Measurements from ENCODE around the gene RAD51B.
"Not testable (repeated sequence)": the region's sequence is repeated elsewhere in the genome, so short reads cannot be mapped to it uniquely, and the experiment has no call there.

The RAD51B gene

GRCh38 chr14:68016255-68016914, 196.8 kb downstream of the RAD51B start:
- in situ Hi-C loops (cut with HindIII; ENCODE audit: low pct_unique_long_range_greater_than_20kb, low sequenced_read_pairs), result no loop called here
- no peak for TF ChIP-seq JUND (IDR thresholded peaks at IDR 0.05; ENCODE audit: low read depth)
- DNase-seq (ENCODE audit: low read depth in 1 of 2, low spot score in 1 of 2), result no peak

DNA sequence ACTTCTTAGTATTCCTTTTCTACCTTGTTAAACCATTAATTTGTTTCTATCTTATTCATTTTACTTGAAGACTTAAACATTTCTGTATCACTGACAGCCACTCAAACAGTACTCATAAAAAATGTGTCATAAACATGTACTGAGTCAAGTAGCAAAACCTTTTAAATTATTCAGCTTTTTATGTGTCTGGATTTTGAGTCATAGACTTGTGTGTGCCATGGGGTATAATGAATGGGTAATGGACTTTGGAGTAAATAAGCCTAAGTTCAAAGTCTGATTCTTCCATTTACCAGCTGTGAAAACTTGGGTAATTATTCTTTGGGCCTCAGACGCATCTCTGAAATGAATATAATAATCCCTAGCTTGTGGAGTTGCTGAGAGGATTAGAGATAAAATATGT, 199.0 kb downstream of the RAD51B start:
- in situ Hi-C loops (cut with HindIII; ENCODE audit: low pct_unique_long_range_greater_than_20kb, low sequenced_read_pairs), result no loop called here

DNA sequence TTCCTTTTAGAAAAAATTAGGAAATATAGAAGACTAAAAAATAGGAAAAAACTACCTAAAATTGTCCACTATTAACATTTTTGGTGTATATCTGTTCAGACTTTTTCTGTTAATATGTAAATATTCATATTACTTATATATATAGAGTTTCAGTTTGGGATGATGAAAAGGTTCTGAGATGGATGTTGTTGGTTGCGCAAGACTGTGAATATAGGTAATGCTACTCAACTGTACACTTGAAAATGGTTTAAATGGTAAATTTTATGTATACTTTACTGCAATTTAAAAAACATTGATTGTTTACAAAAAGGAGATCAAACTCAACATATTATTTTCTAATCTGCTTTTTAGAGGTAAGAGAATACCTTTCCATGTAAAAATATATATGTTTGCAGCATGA, 200.9 kb downstream of the RAD51B start:
- no peak for TF ChIP-seq JUND (IDR thresholded peaks at IDR 0.05; ENCODE audit: low read depth)
- no peak for DNase-seq (ENCODE audit: low read depth in 1 of 2, low spot score in 1 of 2)
- in situ Hi-C loops (cut with HindIII; ENCODE audit: low pct_unique_long_range_greater_than_20kb, low sequenced_read_pairs), result no loop called here

More for the DNA sequence above, 199.0 kb downstream of the RAD51B start:
- no peak for DNase-seq (ENCODE audit: low read depth in 1 of 2, low spot score in 1 of 2)
- no peak for TF ChIP-seq JUND (IDR thresholded peaks at IDR 0.05; ENCODE audit: low read depth)

GRCh38 chr14:68020999-68021663, 201.6 kb downstream of the RAD51B start:
- in situ Hi-C loops (cut with HindIII; ENCODE audit: low pct_unique_long_range_greater_than_20kb, low sequenced_read_pairs), result no loop called here
- no peak for DNase-seq (ENCODE audit: low read depth in 1 of 2, low spot score in 1 of 2)

GRCh38 chr14:68027276-68027675, 207.7 kb downstream of the RAD51B start:
- in situ Hi-C loops (cut with HindIII; ENCODE audit: low pct_unique_long_range_greater_than_20kb, low sequenced_read_pairs), result no loop called here
- DNase-seq (ENCODE audit: low read depth in 1 of 2, low spot score in 1 of 2), result no peak
- TF ChIP-seq JUND (IDR thresholded peaks at IDR 0.05; ENCODE audit: low read depth), result no peak

More at GRCh38 chr14:68020999-68021663, 201.6 kb downstream of the RAD51B start:
- TF ChIP-seq JUND (IDR thresholded peaks at IDR 0.05; ENCODE audit: low read depth), result no peak

DNA sequence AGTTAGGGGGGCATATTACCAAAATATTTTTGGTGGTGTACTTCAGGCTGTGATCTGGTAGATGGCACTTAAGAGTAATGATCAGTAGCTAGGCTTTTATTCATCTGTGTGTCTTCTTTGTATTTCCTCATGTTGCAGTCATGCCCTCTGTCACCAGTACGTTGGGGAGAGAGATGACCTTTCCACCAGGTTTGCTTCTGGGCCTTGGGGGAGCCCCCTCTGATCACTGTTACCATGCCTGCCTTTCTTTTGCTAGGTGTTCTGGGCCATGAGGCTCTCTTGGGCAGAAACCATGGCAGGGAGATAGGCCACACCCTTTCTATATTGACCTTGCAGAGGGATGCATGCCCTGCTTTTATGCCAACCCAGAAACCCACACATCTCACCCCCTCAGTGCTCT, 208.5 kb downstream of the RAD51B start:
- in situ Hi-C loops (cut with HindIII; ENCODE audit: low pct_unique_long_range_greater_than_20kb, low sequenced_read_pairs), result no loop called here
- no peak for DNase-seq (ENCODE audit: low read depth in 1 of 2, low spot score in 1 of 2)
- no peak for TF ChIP-seq JUND (IDR thresholded peaks at IDR 0.05; ENCODE audit: low read depth)

GRCh38 chr14:68031011-68031410, 211.4 kb downstream of the RAD51B start:
- in situ Hi-C loops (cut with HindIII; ENCODE audit: low pct_unique_long_range_greater_than_20kb, low sequenced_read_pairs), result not testable (repeated sequence)

GRCh38 chr14:68032154-68032553, 212.6 kb downstream of the RAD51B start:
- no peak for TF ChIP-seq JUND (IDR thresholded peaks at IDR 0.05; ENCODE audit: low read depth)
- in situ Hi-C loops (cut with HindIII; ENCODE audit: low pct_unique_long_range_greater_than_20kb, low sequenced_read_pairs), result no loop called here
- no peak for DNase-seq (ENCODE audit: low read depth in 1 of 2, low spot score in 1 of 2)

More at GRCh38 chr14:68031011-68031410, 211.4 kb downstream of the RAD51B start:
- DNase-seq (ENCODE audit: low read depth in 1 of 2, low spot score in 1 of 2), result not testable (repeated sequence)

DNA sequence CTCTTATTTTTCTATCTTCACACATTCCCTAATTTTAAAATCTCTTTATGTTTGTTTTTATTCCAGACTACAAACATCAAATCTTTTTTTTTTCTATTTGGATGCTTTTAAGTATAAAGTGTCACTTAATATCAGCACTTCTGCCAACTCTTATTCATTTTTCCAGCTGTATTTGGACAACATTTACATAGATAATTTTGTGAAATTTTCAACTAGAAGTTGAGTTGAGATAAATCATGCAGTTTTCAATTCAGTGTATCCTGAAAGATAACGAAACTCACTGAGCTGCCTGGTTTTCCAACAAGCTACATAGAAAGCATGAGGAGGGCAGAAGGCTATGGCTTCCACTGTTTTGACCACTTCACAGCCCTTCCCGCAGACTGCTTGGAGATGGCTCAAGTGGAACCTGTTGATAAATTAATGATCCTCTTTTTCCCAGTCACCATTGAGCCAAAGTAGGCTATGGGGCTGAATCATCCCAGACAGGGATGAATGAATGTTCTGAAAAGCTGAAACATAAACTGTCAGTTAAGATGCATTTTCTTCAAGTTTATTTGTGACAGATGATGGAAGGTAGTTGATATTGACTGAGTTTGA, 213.9 kb downstream of the RAD51B start:
- in situ Hi-C loops (cut with HindIII; ENCODE audit: low pct_unique_long_range_greater_than_20kb, low sequenced_read_pairs), result no loop called here
- no peak for TF ChIP-seq JUND (IDR thresholded peaks at IDR 0.05; ENCODE audit: low read depth)
- DNase-seq (ENCODE audit: low read depth in 1 of 2, low spot score in 1 of 2), result no peak

- DNase-seq (ENCODE audit: low read depth in 1 of 2, low spot score in 1 of 2), result no peak
- in situ Hi-C loops (cut with HindIII; ENCODE audit: low pct_unique_long_range_greater_than_20kb, low sequenced_read_pairs), result no loop called here
- TF ChIP-seq JUND (IDR thresholded peaks at IDR 0.05; ENCODE audit: low read depth), result no peak
Observed at GRCh38 chr14:68034896-68035295, 215.3 kb downstream of the RAD51B start.

DNA sequence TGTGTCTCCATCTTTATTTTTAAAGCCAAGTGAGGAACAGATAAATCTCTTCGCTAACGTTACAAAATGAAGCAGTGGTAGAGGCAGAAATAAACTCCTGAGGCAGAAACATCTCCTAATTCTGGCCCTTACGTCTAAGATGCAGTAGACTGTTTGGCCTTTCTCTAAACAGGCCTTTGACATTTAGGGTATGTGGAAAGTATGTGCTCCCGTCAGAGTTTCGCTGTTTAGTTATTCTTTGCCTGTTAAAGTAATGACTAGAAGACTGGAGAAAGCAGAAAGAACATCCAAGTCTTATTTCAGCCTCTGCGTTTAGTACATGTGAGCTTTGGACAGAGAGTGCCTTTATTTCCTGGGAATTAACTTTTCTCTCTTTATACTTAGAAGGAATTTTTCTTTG, 216.6 kb downstream of the RAD51B start:
- no peak for DNase-seq (ENCODE audit: low read depth in 1 of 2, low spot score in 1 of 2)
- no peak for TF ChIP-seq JUND (IDR thresholded peaks at IDR 0.05; ENCODE audit: low read depth)
- in situ Hi-C loops (cut with HindIII; ENCODE audit: low pct_unique_long_range_greater_than_20kb, low sequenced_read_pairs), result no loop called here

GRCh38 chr14:68039593-68039992, 220.0 kb downstream of the RAD51B start:
- in situ Hi-C loops (cut with HindIII; ENCODE audit: low pct_unique_long_range_greater_than_20kb, low sequenced_read_pairs), result no loop called here
- TF ChIP-seq JUND (IDR thresholded peaks at IDR 0.05; ENCODE audit: low read depth), result no peak
- DNase-seq (ENCODE audit: low read depth in 1 of 2, low spot score in 1 of 2), result no peak

- in situ Hi-C loops (cut with HindIII; ENCODE audit: low pct_unique_long_range_greater_than_20kb, low sequenced_read_pairs), result no loop called here
- no peak for DNase-seq (ENCODE audit: low read depth in 1 of 2, low spot score in 1 of 2)
- TF ChIP-seq JUND (IDR thresholded peaks at IDR 0.05; ENCODE audit: low read depth), result no peak
Observed at GRCh38 chr14:68040633-68041369, 221.2 kb downstream of the RAD51B start.

All from T47D (cell line).